ENCODE data around the gene NGB. TPM values are rescaled to one million over a fixed set of nuclear protein-coding genes. Genes with fewer than 3 reads are reported as not detected.
"Not testable (repeated sequence)": the region's sequence is repeated elsewhere in the genome, so short reads cannot be mapped to it uniquely, and the experiment has no call there.

The NGB gene
- total RNA-seq, 4 donors from 2014 or later: not detected

GRCh38 chr14:77284066-77284465 lies 13.1 kb upstream of the NGB start:
- no peak for TF ChIP-seq CTCF (IDR thresholded peaks at IDR 0.05)
- no peak for TF ChIP-seq POLR2A (IDR thresholded peaks at IDR 0.05)
- intact Hi-C loops (cut with DNase I; ENCODE audit: low total_unique reads): no loop called here
- Histone ChIP-seq H3K4me3 (no peak overlapping the region), H3K27me3 (no peaks in the 10 kb centered on the region), H3K27ac (no peak overlapping the region), H3K4me1 (no peaks in the 10 kb centered on the region), H3K36me3 (no peaks in the 10 kb centered on the region), H3K9me3 (no peaks in the 10 kb centered on the region)
- DNase-seq: no peak

- TF ChIP-seq POLR2A (IDR thresholded peaks at IDR 0.05) (no peak), CTCF (IDR thresholded peaks at IDR 0.05) (no peak)
- H3K27ac ChIP-seq: no peak overlapping the region
- DNase-seq: no peak
- H3K4me1 ChIP-seq: no peaks in the 10 kb centered on the region
- no peaks in the 10 kb centered on the region for H3K9me3 ChIP-seq
- H3K36me3 ChIP-seq: no peaks in the 10 kb centered on the region
- no peak overlapping the region for H3K4me3 ChIP-seq
- intact Hi-C loops (cut with DNase I; ENCODE audit: low total_unique reads): no loop called here
- no peaks in the 10 kb centered on the region for H3K27me3 ChIP-seq
These were observed 10.9 kb upstream of the NGB start for GRCh38 chr14:77281852-77282410.

GRCh38 chr14:77280921-77281320 lies 9.9 kb upstream of the NGB start:
- H3K9me3 ChIP-seq; H3K4me1 ChIP-seq; H3K36me3 ChIP-seq; H3K4me3 ChIP-seq; DNase-seq; intact Hi-C loops (cut with DNase I; ENCODE audit: low total_unique reads); H3K27ac ChIP-seq; H3K27me3 ChIP-seq: not testable (repeated sequence)

- intact Hi-C loops (cut with DNase I; ENCODE audit: low total_unique reads): no loop called here
- Histone ChIP-seq H3K4me1 (no peaks in the 10 kb centered on the region), H3K27ac (no peak overlapping the region), H3K9me3 (no peaks in the 10 kb centered on the region), H3K4me3 (no peak overlapping the region), H3K36me3 (no peaks in the 10 kb centered on the region), H3K27me3 (no peaks in the 10 kb centered on the region)
- TF ChIP-seq CTCF (IDR thresholded peaks at IDR 0.05): no peak
- no peak for TF ChIP-seq POLR2A (IDR thresholded peaks at IDR 0.05)
- DNase-seq: no peak
These were observed 8.7 kb upstream of the NGB start for GRCh38 chr14:77279719-77280118.

GRCh38 chr14:77278461-77279230 lies 7.6 kb upstream of the NGB start:
- TF ChIP-seq POLR2A (IDR thresholded peaks at IDR 0.05) (no peak), CTCF (IDR thresholded peaks at IDR 0.05) (no peak)
- no peaks in the 10 kb centered on the region for H3K36me3 ChIP-seq
- no peak for DNase-seq

More at GRCh38 chr14:77278461-77279230, 7.6 kb upstream of the NGB start:
- no peaks in the 10 kb centered on the region for H3K27me3 ChIP-seq
- H3K27ac ChIP-seq: no peak overlapping the region
- intact Hi-C loops (cut with DNase I; ENCODE audit: low total_unique reads): no loop called here
- H3K4me1 ChIP-seq: no peaks in the 10 kb centered on the region
- H3K9me3 ChIP-seq: peaks cover 0 to 4% of the 10 kb centered on the region in 2 donors
- no peak overlapping the region for H3K4me3 ChIP-seq
